Measurements from ENCODE around the gene OR52B2.

GRCh38 chr11:6175440-6175839, 5.3 kb upstream of the OR52B2 start:
- TF ChIP-seq, protein P1, sequence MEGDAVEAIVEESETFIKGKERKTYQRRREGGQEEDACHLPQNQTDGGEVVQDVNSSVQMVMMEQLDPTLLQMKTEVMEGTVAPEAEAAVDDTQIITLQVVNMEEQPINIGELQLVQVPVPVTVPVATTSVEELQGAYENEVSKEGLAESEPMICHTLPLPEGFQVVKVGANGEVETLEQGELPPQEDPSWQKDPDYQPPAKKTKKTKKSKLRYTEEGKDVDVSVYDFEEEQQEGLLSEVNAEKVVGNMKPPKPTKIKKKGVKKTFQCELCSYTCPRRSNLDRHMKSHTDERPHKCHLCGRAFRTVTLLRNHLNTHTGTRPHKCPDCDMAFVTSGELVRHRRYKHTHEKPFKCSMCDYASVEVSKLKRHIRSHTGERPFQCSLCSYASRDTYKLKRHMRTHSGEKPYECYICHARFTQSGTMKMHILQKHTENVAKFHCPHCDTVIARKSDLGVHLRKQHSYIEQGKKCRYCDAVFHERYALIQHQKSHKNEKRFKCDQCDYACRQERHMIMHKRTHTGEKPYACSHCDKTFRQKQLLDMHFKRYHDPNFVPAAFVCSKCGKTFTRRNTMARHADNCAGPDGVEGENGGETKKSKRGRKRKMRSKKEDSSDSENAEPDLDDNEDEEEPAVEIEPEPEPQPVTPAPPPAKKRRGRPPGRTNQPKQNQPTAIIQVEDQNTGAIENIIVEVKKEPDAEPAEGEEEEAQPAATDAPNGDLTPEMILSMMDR (IDR thresholded peaks at IDR 0.05): no peak
- no peak for TF ChIP-seq POLR2A (IDR thresholded peaks at IDR 0.05)

Data from thyroid gland (tissue), 4 donors.